ENCODE data around the gene LYPD6B.

The LYPD6B gene

GRCh38 chr2:148998165-148998830 lies 40.2 kb upstream of the LYPD6B start:
- no peak for DNase-seq (ENCODE audit: extremely low read depth, low read depth)
- TF ChIP-seq CTCF (IDR thresholded peaks at IDR 0.05; ENCODE audit: low read depth, low read length) = no peak

GRCh38 chr2:148998831-148999200 lies 39.7 kb upstream of the LYPD6B start:
- TF ChIP-seq CTCF (IDR thresholded peaks at IDR 0.05; ENCODE audit: low read depth, low read length) = no peak
- DNase-seq (ENCODE audit: extremely low read depth, low read depth) = no peak

- TF ChIP-seq CTCF (IDR thresholded peaks at IDR 0.05; ENCODE audit: low read depth, low read length) = no peak
- DNase-seq (ENCODE audit: extremely low read depth, low read depth) = no peak
Measured at GRCh38 chr2:148999451-148999921, 39.0 kb upstream of the LYPD6B start.

- TF ChIP-seq CTCF (IDR thresholded peaks at IDR 0.05; ENCODE audit: low read depth, low read length) = no peak
- no peak for DNase-seq (ENCODE audit: extremely low read depth, low read depth)
Measured at GRCh38 chr2:149000158-149000938, 38.2 kb upstream of the LYPD6B start.

- DNase-seq (ENCODE audit: extremely low read depth, low read depth) = no peak
- no peak for TF ChIP-seq CTCF (IDR thresholded peaks at IDR 0.05; ENCODE audit: low read depth, low read length)
Measured at GRCh38 chr2:149001496-149001895, 37.0 kb upstream of the LYPD6B start.

- DNase-seq (ENCODE audit: extremely low read depth, low read depth) = no peak
Measured at GRCh38 chr2:149002378-149002890, 36.1 kb upstream of the LYPD6B start.

More at GRCh38 chr2:149002378-149002890, 36.1 kb upstream of the LYPD6B start:
- no peak for TF ChIP-seq CTCF (IDR thresholded peaks at IDR 0.05; ENCODE audit: low read depth, low read length)

Data from AG09319 (cell line).